ENCODE data around the gene AQP11. TPM values are rescaled to one million over a fixed set of nuclear protein-coding genes. Genes with fewer than 3 reads are reported as not detected.

Gene AQP11
- total RNA-seq, 1 experiment from 2014 or later: 1.1 TPM

DNA sequence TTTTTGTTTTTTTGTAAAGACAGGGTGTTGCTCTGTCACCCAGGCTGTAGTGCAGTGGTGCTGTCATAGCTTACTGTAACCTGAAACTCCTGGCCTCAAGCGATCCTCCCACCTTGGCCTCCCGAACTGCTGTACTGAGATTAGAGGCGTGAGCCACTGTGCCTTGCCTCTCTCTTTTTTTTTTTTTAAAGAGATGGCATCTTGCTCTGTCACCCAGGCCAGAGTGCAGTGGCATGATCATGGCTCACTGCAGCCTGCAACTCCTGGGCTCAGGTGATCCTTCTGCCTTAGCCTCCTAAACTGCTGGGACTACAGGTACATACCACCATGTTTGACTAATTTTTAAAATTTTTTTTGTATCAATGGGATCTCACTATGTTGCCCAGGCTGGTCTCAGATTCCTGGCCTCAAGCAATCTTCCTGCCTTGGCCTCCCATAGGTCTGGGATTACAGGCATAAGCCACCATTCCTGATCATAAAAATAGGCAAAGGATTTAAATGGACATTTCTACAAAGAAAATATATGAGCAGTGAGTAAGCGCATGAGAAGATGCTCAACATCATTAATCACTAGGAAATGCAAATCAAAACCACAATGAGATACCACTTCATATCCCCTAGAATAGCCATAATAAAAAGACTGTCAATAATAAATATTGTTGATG, 65.1 kb downstream of the AQP11 start:
- POLR2A ChIA-PET (ENCODE audit: unreplicated experiment): interaction anchor here (0.6 kb wide), 2 partner anchors 885 to 1477 kb away, joined by 3 to 5 read pairs; no protein-coding TSS in a partner anchor
- Histone ChIP-seq H3K27me3 (ENCODE audit: insufficient read depth, low read depth) (no peaks in the 10 kb centered on the region), H3K9me2 (ENCODE audit: insufficient read depth) (no peaks in the 10 kb centered on the region), H3K79me2 (ENCODE audit: low read depth) (no peaks in the 10 kb centered on the region), H3K4me3 (no peak overlapping the region), H3F3A (ENCODE audit: insufficient read depth, low read depth) (peaks cover 5% of the 10 kb centered on the region; the same call in 1 of the 2 replicates), H3K36me3 (ENCODE audit: low read depth) (no peaks in the 10 kb centered on the region), H4K20me1 (ENCODE audit: insufficient read depth) (no peaks in the 10 kb centered on the region), H3K4me2 (no peak overlapping the region), H3K4me1 (replicated peaks; ENCODE audit: insufficient read depth) (no peaks in the 10 kb centered on the region), H3K27ac (no peak overlapping the region), H2AFZ (no peak overlapping the region), H3K9me3 (ENCODE audit: insufficient read depth, low read depth) (no peaks in the 10 kb centered on the region)
- no peak for TF ChIP-seq EZH2 (IDR thresholded peaks at IDR 0.05; ENCODE audit: low read depth)
- TF ChIP-seq, protein P1, sequence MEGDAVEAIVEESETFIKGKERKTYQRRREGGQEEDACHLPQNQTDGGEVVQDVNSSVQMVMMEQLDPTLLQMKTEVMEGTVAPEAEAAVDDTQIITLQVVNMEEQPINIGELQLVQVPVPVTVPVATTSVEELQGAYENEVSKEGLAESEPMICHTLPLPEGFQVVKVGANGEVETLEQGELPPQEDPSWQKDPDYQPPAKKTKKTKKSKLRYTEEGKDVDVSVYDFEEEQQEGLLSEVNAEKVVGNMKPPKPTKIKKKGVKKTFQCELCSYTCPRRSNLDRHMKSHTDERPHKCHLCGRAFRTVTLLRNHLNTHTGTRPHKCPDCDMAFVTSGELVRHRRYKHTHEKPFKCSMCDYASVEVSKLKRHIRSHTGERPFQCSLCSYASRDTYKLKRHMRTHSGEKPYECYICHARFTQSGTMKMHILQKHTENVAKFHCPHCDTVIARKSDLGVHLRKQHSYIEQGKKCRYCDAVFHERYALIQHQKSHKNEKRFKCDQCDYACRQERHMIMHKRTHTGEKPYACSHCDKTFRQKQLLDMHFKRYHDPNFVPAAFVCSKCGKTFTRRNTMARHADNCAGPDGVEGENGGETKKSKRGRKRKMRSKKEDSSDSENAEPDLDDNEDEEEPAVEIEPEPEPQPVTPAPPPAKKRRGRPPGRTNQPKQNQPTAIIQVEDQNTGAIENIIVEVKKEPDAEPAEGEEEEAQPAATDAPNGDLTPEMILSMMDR (conservative IDR thresholded peaks at IDR 0.05): no peak
- no TSS peak for BruUV-seq (replicated peaks)
- CTCF ChIA-PET: interaction anchor here (0.7 kb wide), 1 partner anchor 186 kb away, joined by 3 read pairs; no protein-coding TSS in a partner anchor
- DNase-seq: peak; percentile 12 to 60
- intact Hi-C loops (cut with micrococcal nuclease; ENCODE audit: unreplicated experiment): no loop called here

GRCh38 chr11:77656362-77656761, 66.6 kb downstream of the AQP11 start:
- ChIA-PET CTCF (no interaction called here), POLR2A (ENCODE audit: unreplicated experiment) (no interaction called here)
- Histone ChIP-seq H3K27ac (no peak overlapping the region), H3K4me3 (no peak overlapping the region), H3K27me3 (ENCODE audit: insufficient read depth, low read depth) (no peaks in the 10 kb centered on the region), H3K4me2 (no peak overlapping the region), H3K79me2 (ENCODE audit: low read depth) (no peaks in the 10 kb centered on the region), H3K4me1 (replicated peaks; ENCODE audit: insufficient read depth) (no peaks in the 10 kb centered on the region), H3K9me2 (ENCODE audit: insufficient read depth) (no peaks in the 10 kb centered on the region), H3F3A (ENCODE audit: insufficient read depth, low read depth) (peaks cover 10% of the 10 kb centered on the region; the same call in 1 of the 2 replicates), H4K20me1 (ENCODE audit: insufficient read depth) (no peaks in the 10 kb centered on the region), H3K9me3 (ENCODE audit: insufficient read depth, low read depth) (no peaks in the 10 kb centered on the region), H3K36me3 (ENCODE audit: low read depth) (no peaks in the 10 kb centered on the region), H2AFZ (no peak overlapping the region)
- TF ChIP-seq EZH2 (IDR thresholded peaks at IDR 0.05; ENCODE audit: low read depth): no peak
- TF ChIP-seq, protein P1 (conservative IDR thresholded peaks at IDR 0.05): no peak
- DNase-seq: no peak
- intact Hi-C loops (cut with micrococcal nuclease; ENCODE audit: unreplicated experiment): no loop called here
- BruUV-seq (replicated peaks): no TSS peak

- BruUV-seq (replicated peaks): no TSS peak
- no peaks in the 10 kb centered on the region for H3K4me1 ChIP-seq (replicated peaks; ENCODE audit: insufficient read depth)
- H3K4me3 ChIP-seq: no peak overlapping the region
- no peak overlapping the region for H3K27ac ChIP-seq
- intact Hi-C loops (cut with micrococcal nuclease; ENCODE audit: unreplicated experiment): no loop called here
- DNase-seq: no peak
- H3K27me3 ChIP-seq (ENCODE audit: insufficient read depth, low read depth): no peaks in the 10 kb centered on the region
- no peaks in the 10 kb centered on the region for H3K9me2 ChIP-seq (ENCODE audit: insufficient read depth)
- H3K79me2 ChIP-seq (ENCODE audit: low read depth): no peaks in the 10 kb centered on the region
- TF ChIP-seq, protein P1 (conservative IDR thresholded peaks at IDR 0.05): no peak
- no peak for TF ChIP-seq EZH2 (IDR thresholded peaks at IDR 0.05; ENCODE audit: low read depth)
- H3K4me2 ChIP-seq: no peak overlapping the region
- H2AFZ ChIP-seq: no peak overlapping the region
- POLR2A ChIA-PET (ENCODE audit: unreplicated experiment): no interaction called here
- CTCF ChIA-PET: interaction anchor here (0.6 kb wide), 1 partner anchor 915 kb away, joined by 4 read pairs; no protein-coding TSS in a partner anchor
- H3K36me3 ChIP-seq (ENCODE audit: low read depth): no peaks in the 10 kb centered on the region
- H3K9me3 ChIP-seq (ENCODE audit: insufficient read depth, low read depth): no peaks in the 10 kb centered on the region
- peaks cover 10% of the 10 kb centered on the region; the same call in 1 of the 2 replicates for H3F3A ChIP-seq (ENCODE audit: insufficient read depth, low read depth)
- H4K20me1 ChIP-seq (ENCODE audit: insufficient read depth): no peaks in the 10 kb centered on the region
Measured at GRCh38 chr11:77658213-77659013, 68.7 kb downstream of the AQP11 start.

Other genes with a start within 250 kb of the AQP11 start
- 80.0 and 109 TPM in 2 replicates for gene PAK1, start 115.9 kb upstream of the AQP11 start, total RNA-seq (2021)
- gene CLNS1A, start 47.8 kb downstream of the AQP11 start, total RNA-seq (2021): 190 and 232 TPM in 2 replicates
- gene RSF1, start 230.8 kb downstream of the AQP11 start, total RNA-seq (2021): 110 and 124 TPM in 2 replicates
- gene AAMDC, start 231.2 kb downstream of the AQP11 start, total RNA-seq (2021): 39.8 and 59.3 TPM in 2 replicates